GM12873 (cell line): ENCODE data around the gene TNS3.

ENCODE experiments used
- TF ChIP-seq, protein P1 (sequence below): IDR thresholded peaks from 2 replicates; pipeline ENCODE4 v1.5.1; 2012; ENCODE audit warnings: low read depth, mild to moderate bottlenecking, moderate library complexity, low read length, control low read depth; ENCODE audit not compliant: insufficient read depth; ENCODE audit errors: missing control alignments

TNS3 gene

DNA sequence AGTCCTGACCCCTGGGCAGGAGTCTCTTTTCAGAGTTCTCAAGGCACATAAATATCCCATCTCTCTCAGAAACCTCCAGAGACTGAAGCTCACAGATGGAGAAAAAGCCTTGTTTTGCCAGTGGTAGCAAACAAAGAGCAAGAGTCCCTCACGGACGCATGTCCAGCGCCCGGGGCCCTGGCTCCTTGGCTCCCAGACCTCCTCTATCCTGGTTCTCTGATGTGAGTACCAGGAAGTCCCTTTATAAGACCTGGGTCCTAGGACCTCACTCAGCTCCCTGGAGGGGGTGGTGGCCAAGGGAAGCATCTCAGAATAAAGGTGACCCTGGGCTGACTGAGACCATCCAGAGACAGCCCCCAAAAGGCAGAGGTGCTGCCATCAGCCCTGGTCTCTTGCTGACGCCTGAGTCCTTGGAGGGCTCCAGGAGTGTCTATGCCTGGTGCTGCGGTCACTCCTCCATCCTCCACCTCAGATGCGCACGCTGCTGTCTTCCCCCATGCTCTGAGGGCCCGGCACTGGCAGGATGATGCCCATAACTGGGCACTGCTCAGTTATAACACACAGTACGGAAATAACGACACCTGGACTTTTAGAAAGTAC, 221.5 kb downstream of the TNS3 start:
- TF ChIP-seq, protein P1, sequence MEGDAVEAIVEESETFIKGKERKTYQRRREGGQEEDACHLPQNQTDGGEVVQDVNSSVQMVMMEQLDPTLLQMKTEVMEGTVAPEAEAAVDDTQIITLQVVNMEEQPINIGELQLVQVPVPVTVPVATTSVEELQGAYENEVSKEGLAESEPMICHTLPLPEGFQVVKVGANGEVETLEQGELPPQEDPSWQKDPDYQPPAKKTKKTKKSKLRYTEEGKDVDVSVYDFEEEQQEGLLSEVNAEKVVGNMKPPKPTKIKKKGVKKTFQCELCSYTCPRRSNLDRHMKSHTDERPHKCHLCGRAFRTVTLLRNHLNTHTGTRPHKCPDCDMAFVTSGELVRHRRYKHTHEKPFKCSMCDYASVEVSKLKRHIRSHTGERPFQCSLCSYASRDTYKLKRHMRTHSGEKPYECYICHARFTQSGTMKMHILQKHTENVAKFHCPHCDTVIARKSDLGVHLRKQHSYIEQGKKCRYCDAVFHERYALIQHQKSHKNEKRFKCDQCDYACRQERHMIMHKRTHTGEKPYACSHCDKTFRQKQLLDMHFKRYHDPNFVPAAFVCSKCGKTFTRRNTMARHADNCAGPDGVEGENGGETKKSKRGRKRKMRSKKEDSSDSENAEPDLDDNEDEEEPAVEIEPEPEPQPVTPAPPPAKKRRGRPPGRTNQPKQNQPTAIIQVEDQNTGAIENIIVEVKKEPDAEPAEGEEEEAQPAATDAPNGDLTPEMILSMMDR: no peak

DNA sequence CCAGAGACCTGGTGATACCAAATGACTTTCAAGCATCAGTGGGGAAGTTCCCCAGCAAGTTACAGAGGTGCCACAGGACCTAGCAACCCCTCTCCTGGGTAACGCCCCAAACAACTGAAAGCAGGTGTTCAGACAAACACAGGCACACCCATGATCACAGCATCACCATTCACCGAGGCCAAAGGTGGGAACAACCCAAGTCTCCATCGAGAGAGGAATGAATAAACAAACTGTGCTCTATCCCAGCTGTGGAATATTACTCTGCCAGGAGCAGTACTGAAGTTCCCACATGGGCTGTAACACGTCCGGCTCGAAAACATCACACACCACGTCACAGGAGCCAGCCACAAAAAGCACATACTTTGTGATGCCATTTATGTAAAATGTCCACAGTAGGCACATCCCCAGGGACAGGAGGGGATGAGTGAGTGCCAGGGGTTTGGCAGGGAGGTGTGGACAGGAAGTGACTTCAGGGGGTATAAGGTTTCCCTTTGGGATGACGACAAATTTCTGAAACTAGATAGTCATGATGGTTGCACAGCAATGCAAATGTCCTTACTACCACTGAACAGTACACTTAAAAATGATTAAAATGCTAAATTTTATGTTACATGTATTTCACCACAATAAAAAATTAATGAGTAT, 222.8 kb downstream of the TNS3 start:
- TF ChIP-seq, protein P1: no peak

DNA sequence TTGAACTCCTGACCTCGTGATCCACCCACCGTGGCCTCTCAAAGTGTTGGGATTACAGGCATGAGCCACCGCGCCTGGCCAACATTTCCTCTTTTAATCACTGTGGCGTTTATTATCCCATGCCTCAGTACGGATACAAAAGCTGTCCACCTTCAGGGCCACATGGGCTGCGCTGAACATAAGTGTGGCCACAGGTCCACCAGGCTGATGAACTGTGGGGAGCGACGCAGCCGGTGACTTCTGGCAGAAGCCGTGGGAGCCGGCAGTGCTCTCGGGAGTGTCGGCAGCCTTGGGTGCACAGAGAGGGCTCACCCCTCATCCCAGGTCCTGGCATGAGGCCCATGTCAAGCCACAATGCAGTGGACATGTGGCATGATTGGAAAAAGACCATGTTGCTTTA, 223.6 kb downstream of the TNS3 start:
- TF ChIP-seq, protein P1: no peak

DNA sequence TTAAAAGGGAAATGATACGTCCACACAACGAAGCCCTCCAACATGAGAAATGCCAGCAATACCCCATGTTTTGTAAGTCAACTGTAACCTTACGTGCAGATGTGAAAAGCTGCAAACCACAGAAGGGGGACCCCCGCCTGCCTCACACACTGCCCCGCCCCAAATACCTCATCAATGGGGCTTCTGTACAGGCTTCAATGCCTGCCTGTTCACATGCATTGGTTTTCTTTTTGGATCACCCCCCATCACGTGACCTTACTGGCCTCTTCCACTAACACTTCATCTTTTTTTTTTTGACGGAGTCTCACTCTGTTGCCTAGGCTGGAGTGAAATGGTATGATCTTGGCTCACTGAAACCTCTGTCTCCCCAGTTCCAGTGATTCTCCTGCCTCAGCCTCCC, 224.0 kb downstream of the TNS3 start:
- TF ChIP-seq, protein P1: no peak

DNA sequence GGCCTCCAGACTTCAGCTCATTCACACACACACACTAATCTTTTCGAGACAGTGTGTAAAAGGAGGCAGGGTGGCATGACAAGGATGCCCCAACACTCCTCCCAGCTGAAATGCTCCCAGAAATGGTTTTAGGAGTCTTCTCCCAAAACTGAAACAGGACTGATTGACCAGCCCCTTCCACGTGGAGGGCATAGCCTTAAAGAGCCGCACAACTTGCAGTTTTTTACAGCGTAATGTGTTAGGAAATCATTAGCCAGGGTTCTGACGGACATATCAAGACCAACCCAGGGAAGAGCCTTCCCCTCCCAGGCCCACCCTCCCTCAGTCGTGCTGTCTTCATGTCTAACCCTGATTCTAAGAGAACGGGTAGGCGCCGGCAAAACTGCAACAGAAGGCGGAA, 224.6 kb downstream of the TNS3 start:
- TF ChIP-seq, protein P1: no peak

DNA sequence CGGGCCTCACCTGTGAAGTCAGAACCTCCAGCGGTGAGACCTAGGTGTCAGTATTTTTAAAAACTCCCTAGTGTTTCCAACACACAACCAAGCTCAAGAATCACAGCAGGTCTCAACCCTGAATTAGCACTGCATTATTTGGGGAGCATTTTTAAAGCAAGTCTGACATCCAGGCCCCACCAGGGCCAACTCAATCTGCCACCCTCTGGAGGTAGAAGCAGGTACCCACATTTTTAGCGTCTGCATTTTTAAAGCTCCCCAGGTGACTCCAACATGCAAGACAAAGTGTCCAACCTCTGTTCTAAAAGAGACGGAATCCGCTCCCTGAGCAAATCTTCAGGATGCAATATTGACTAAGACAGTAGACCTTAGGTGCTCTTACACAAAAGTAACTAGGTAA, 225.7 kb downstream of the TNS3 start:
- TF ChIP-seq, protein P1: no peak

DNA sequence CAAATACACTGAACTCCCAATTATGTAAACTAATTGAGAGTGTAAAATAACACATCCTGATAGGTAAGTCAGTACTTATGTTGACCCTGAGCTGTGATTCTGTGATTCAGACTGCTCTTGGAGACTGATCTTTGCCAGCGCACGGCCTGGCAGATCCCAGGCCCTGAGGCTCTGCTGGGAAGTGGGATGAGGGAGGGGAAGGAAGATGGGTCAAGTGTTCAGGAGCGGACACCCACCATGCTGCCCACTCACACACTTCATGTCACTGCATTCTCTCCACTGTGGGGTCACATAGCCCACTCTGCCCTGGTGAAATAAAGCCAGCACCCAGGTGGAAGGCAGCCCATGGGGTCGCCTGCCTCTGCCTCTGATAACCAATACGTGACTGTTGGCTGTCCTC, 226.2 kb downstream of the TNS3 start:
- TF ChIP-seq, protein P1: no peak
